ENCODE data around the gene CCDC92.

- TF ChIP-seq CTCF (IDR thresholded peaks at IDR 0.05) (no peak), EZH2 (IDR thresholded peaks at IDR 0.05; ENCODE audit: borderline replicate concordance, insufficient read depth, low read depth, low read length, poor library complexity, severe bottlenecking) (no peak)
These were observed 1.1 kb upstream of the CCDC92 start for GRCh38 chr12:123973552-123974341.
